GM18951 (cell line): ENCODE measurements around the gene MRPS15.

ENCODE experiments used
- POLR2A ChIP-seq: IDR thresholded peaks from 4 replicates; pipeline ENCODE4 v1.6.1; 2011; ENCODE audit warnings: mild to moderate bottlenecking; ENCODE audit not compliant: insufficient read length, insufficient read depth; ENCODE audit errors: extremely low read depth
- in situ Hi-C: fragments of 300-500 bp; cut with MboI; formaldehyde crosslinking; loops from one replicate; pipeline ENCODE4 v1.12.0; 2022; ENCODE audit warnings: low sequenced_read_pairs, mixed read lengths, inconsistent platforms; ENCODE audit not compliant: unreplicated experiment

The MRPS15 gene

GRCh38 chr1:36417931-36418330 is 46.3 kb downstream of the MRPS15 start:
- TF ChIP-seq POLR2A = no peak
- in situ Hi-C loops = no loop called here

- in situ Hi-C loops = no loop called here
- TF ChIP-seq POLR2A = no peak
These were observed 48.4 kb downstream of the MRPS15 start for GRCh38 chr1:36415661-36416326.

- in situ Hi-C loops = no loop called here
- no peak for TF ChIP-seq POLR2A
These were observed 49.8 kb downstream of the MRPS15 start for GRCh38 chr1:36414384-36414783.

GRCh38 chr1:36411674-36412648 is 52.2 kb downstream of the MRPS15 start:
- TF ChIP-seq POLR2A = no peak
- in situ Hi-C loops = no loop called here

GRCh38 chr1:36408479-36408878 is 55.7 kb downstream of the MRPS15 start:
- in situ Hi-C loops = no loop called here
- TF ChIP-seq POLR2A = no peak

GRCh38 chr1:36406440-36406839 is 57.7 kb downstream of the MRPS15 start:
- in situ Hi-C loops = no loop called here
- TF ChIP-seq POLR2A = no peak
